GM18520 (cell line): Measurements from ENCODE around the gene FARSA.
"Not testable (repeated sequence)": the region's sequence is repeated elsewhere in the genome, so short reads cannot be mapped to it uniquely, and the experiment has no call there.

Experiments
- ATAC-seq: cut with Tn5 transposase; IDR thresholded peaks from one replicate; pipeline ENCODE4 v1.9.1; 2021; ENCODE audit not compliant: unreplicated experiment

The FARSA gene

GRCh38 chr19:12891553-12892021 is 41.9 kb downstream of the FARSA start:
- no peak for ATAC-seq

GRCh38 chr19:12890787-12891552 is 42.5 kb downstream of the FARSA start, which contains the start of gene GCDH:
Gene GCDH (plus strand): TSS chr19:12891160. CDS start chr19:12891305, 145 bp downstream.
- peak; percentile 83 for ATAC-seq

- ATAC-seq = not testable (repeated sequence)
These were observed 43.2 kb downstream of the FARSA start for GRCh38 chr19:12890299-12890786.

- ATAC-seq = no peak
These were observed 45.4 kb downstream of the FARSA start for GRCh38 chr19:12888006-12888603.

- no peak for ATAC-seq
These were observed 46.4 kb downstream of the FARSA start, which contains the start of gene KLF1 for GRCh38 chr19:12886969-12887747. Gene KLF1 (minus strand): TSS chr19:12887201. CDS start chr19:12887140, 61 bp downstream.

- ATAC-seq = no peak
These were observed 46.9 kb downstream of the FARSA start for GRCh38 chr19:12886651-12886968.

- no peak for ATAC-seq
These were observed 47.5 kb downstream of the FARSA start for GRCh38 chr19:12885749-12886650.

GRCh38 chr19:12884926-12885748 is 48.4 kb downstream of the FARSA start:
- ATAC-seq = no peak

GRCh38 chr19:12884627-12884925 is 48.9 kb downstream of the FARSA start:
- ATAC-seq = no peak

- ATAC-seq = no peak
These were observed 49.3 kb downstream of the FARSA start for GRCh38 chr19:12884202-12884601.

GRCh38 chr19:12882589-12882988 is 50.9 kb downstream of the FARSA start:
- no peak for ATAC-seq

GRCh38 chr19:12881172-12881808 is 52.2 kb downstream of the FARSA start, which contains the start of gene DNASE2:
Gene DNASE2 (minus strand): TSS chr19:12881449. CDS start chr19:12881375, 74 bp downstream.
- ATAC-seq = peak; percentile 80

GRCh38 chr19:12880551-12881171 is 52.9 kb downstream of the FARSA start:
- no peak for ATAC-seq

- no peak for ATAC-seq
These were observed 58.4 kb downstream of the FARSA start for GRCh38 chr19:12875086-12875485.

GRCh38 chr19:12873891-12874745 is 59.4 kb downstream of the FARSA start:
- no peak for ATAC-seq

GRCh38 chr19:12872941-12873890 is 60.3 kb downstream of the FARSA start:
- no peak for ATAC-seq
